ENCODE results near the gene ZBTB38.

GRCh38 chr3:141355242-141355641 lies 13.1 kb upstream of the ZBTB38 start:
- TF ChIP-seq CTCF (IDR thresholded peaks at IDR 0.05; ENCODE audit: borderline replicate concordance, extremely low read depth, low read length, poor library complexity, severe bottlenecking) (no peak), EZH2 (IDR thresholded peaks at IDR 0.05; ENCODE audit: borderline replicate concordance, low read depth, low read length, severe bottlenecking) (no peak)
